ENCODE results near the gene ADAMTS8. TPM values are rescaled to one million over a fixed set of nuclear protein-coding genes. Genes with fewer than 3 reads are reported as not detected.

Gene ADAMTS8
- total RNA-seq, 1 donor from 2014 or later: 4.8 TPM

- Mint-ChIP-seq H3K27me3 (peaks cover 3% of the 10 kb centered on the region), H3K4me1 (ENCODE audit: unreplicated experiment) (no peaks in the 10 kb centered on the region), H3K27ac (no peak overlapping the region), H3K9me3 (no peaks in the 10 kb centered on the region), H3K4me3 (no peak overlapping the region), H3K36me3 (peaks cover 2% of the 10 kb centered on the region)
- DNase-seq (ENCODE audit: extremely low spot score, unreplicated experiment): no peak
- no peak for TF ChIP-seq CTCF (conservative IDR thresholded peaks at IDR 0.05)
Measured at GRCh38 chr11:130462931-130463330, 34.5 kb upstream of the ADAMTS8 start.

DNA sequence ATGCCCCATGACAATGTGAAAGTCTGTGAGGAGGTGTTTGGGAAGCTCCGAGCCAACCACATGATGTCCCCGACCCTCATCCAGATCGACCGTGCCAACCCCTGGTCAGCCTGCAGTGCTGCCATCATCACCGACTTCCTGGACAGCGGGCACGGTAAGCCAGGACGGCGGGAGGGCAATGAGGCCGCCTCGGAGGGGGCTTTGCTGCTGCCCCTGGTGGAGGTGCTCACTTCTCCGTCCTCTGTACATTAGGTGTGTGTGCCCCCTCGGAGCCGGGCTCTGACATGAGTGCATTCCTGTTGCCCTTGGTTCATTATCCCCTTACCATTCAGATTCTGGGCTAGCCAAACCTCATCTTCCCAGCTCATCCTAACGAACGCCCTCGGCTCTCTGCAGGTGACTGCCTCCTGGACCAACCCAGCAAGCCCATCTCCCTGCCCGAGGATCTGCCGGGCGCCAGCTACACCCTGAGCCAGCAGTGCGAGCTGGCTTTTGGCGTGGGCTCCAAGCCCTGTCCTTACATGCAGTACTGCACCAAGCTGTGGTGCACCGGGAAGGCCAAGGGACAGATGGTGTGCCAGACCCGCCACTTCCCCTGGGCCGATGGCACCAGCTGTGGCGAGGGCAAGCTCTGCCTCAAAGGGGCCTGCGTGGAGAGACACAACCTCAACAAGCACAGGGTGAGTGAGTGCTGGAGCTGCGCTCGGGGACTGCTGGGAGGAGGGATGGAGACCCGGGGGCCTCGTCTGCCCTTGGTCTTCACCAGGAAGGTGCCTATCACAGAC is 33.9 kb upstream of the ADAMTS8 start:
- DNase-seq (ENCODE audit: extremely low spot score, unreplicated experiment): no peak
- TF ChIP-seq CTCF (conservative IDR thresholded peaks at IDR 0.05): no peak
- Mint-ChIP-seq H3K4me1 (ENCODE audit: unreplicated experiment) (no peaks in the 10 kb centered on the region), H3K4me3 (no peak overlapping the region), H3K9me3 (no peaks in the 10 kb centered on the region), H3K27me3 (peaks cover 3% of the 10 kb centered on the region), H3K27ac (no peak overlapping the region), H3K36me3 (no peaks in the 10 kb centered on the region)

- Mint-ChIP-seq H3K4me1 (ENCODE audit: unreplicated experiment) (peaks cover 20% of the 10 kb centered on the region), H3K4me3 (no peak overlapping the region), H3K9me3 (no peaks in the 10 kb centered on the region), H3K27me3 (peaks cover 3% of the 10 kb centered on the region), H3K36me3 (no peaks in the 10 kb centered on the region), H3K27ac (no peak overlapping the region)
- DNase-seq (ENCODE audit: extremely low spot score, unreplicated experiment): no peak
- no peak for TF ChIP-seq CTCF (conservative IDR thresholded peaks at IDR 0.05)
Measured at GRCh38 chr11:130459521-130459920, 31.1 kb upstream of the ADAMTS8 start.

- Mint-ChIP-seq H3K36me3 (peaks cover 5% of the 10 kb centered on the region), H3K4me3 (no peak overlapping the region)
- DNase-seq (ENCODE audit: extremely low spot score, unreplicated experiment): no peak
Measured at GRCh38 chr11:130458410-130458729, 30.0 kb upstream of the ADAMTS8 start.

DNA sequence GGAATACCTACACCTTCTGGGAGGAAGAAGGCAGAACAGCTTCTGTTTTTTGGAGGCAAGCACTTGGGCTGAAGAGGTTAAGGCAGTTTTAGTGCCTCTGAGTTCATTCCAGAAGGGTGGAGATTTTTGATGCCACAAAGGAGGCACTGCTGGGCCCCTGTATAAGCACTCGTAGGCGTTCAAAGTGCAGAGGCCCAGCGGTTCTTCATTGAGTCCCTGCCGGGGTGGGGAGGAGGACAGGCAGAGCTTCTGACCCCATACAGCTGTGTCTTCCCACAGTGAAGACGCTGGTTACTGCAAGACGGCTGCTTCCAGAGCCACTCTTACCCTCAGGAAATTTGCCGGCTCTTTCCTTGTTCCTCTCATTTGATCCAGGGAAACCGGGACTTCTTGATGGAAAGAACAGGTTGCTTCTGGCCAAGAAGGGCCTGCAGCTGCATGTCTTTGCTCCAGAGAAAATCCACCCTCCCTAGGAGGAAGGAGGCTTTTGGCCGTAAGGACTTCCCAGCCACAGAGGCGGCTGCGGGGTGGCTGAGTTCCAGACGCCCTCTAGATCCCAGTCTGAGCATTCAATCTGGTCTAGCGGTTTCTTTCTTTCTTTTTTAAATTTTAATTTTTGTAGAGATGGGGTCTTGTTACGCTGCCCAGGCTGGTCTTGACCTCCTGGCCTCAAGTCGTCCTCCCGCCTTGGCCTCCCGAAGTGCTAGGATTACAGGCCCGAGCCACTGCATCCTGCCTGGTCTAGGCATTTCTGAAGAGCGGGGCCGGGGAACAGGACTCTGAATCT is 29.4 kb upstream of the ADAMTS8 start:
- H3K27me3 Mint-ChIP-seq: peaks cover 7% of the 10 kb centered on the region
- no peak for TF ChIP-seq CTCF (conservative IDR thresholded peaks at IDR 0.05)
- H3K4me1 Mint-ChIP-seq (ENCODE audit: unreplicated experiment): peaks cover 27% of the 10 kb centered on the region
- H3K4me3 Mint-ChIP-seq: no peak overlapping the region
- DNase-seq (ENCODE audit: extremely low spot score, unreplicated experiment): no peak
- H3K9me3 Mint-ChIP-seq: no peaks in the 10 kb centered on the region
- H3K27ac Mint-ChIP-seq: no peak overlapping the region
- peaks cover 5% of the 10 kb centered on the region for H3K36me3 Mint-ChIP-seq

More at GRCh38 chr11:130458410-130458729, 30.0 kb upstream of the ADAMTS8 start:
- Mint-ChIP-seq H3K27ac (no peak overlapping the region), H3K9me3 (no peaks in the 10 kb centered on the region), H3K4me1 (ENCODE audit: unreplicated experiment) (peaks cover 27% of the 10 kb centered on the region), H3K27me3 (peaks cover 7% of the 10 kb centered on the region)
- no peak for TF ChIP-seq CTCF (conservative IDR thresholded peaks at IDR 0.05)

Measured in type B pancreatic cell (in vitro differentiated cells).